ENCODE data around the gene ETV5. TPM values are rescaled to one million over a fixed set of nuclear protein-coding genes. Genes with fewer than 3 reads are reported as not detected.

ETV5 gene
- total RNA-seq, 4 donors from 2014 or later = 19.0 to 31.6 (median 21.3) TPM

DNA sequence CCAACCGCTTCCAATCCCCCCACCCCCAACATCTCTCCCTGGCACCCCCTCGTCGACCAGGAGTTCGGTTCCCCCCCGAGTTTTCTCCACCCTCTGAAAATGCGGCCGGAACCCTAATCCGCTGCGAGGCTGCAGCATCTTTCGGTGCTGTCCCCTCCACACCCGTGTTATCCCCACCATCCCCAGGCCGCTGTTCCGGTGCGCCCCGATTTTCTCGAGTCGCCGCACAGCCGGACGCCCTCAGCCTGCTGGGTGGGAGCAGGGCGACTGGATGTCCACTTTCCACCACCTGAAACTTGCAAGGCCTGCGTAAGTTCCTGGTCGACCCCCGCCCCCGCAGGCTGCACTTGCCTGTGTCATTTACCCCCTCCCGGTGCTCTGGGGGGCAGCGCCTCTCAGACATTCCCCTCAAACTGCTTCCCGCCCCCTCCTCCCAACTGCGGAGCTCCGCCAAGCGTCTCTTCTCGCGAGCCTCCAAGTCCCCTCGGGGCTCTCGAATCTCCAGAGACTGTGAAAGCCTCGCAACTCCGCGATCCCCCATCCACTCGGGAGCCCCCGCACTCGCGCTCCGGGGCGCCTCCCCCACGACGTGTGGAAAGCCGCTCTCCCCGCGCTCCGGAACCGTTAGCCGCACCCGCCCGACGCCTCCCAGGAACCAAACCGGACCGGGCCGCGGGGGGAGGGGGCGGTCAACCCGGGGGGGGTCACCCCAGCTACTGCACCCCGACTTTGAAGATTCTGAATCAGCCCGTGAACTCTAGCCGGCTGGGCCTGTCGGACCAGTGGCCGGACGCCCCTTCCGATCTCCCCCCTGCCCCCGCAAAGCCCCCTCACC is 566 bp downstream of the ETV5 start:
- DNase-seq = peak in 1 of 2 donors; percentile 35
- peak; percentile 6 to 7 for ATAC-seq
- Histone ChIP-seq H3K36me3 (no peaks in the 10 kb centered on the region), H3K4me3 (peak overlapping the region; percentile 77 to 87 (median 80)), H3K9me3 (no peaks in the 10 kb centered on the region), H3K27ac (peak overlapping the region; percentile 88 to 95 (median 91)), H3K4me1 (peaks cover 25 to 30% of the 10 kb centered on the region in 2 donors), H3K27me3 (peaks cover 0 to 6% (median under 1%) of the 10 kb centered on the region in 3 donors)
- TF ChIP-seq, protein P1, sequence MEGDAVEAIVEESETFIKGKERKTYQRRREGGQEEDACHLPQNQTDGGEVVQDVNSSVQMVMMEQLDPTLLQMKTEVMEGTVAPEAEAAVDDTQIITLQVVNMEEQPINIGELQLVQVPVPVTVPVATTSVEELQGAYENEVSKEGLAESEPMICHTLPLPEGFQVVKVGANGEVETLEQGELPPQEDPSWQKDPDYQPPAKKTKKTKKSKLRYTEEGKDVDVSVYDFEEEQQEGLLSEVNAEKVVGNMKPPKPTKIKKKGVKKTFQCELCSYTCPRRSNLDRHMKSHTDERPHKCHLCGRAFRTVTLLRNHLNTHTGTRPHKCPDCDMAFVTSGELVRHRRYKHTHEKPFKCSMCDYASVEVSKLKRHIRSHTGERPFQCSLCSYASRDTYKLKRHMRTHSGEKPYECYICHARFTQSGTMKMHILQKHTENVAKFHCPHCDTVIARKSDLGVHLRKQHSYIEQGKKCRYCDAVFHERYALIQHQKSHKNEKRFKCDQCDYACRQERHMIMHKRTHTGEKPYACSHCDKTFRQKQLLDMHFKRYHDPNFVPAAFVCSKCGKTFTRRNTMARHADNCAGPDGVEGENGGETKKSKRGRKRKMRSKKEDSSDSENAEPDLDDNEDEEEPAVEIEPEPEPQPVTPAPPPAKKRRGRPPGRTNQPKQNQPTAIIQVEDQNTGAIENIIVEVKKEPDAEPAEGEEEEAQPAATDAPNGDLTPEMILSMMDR (IDR thresholded peaks at IDR 0.05 in 4 of 5, conservative IDR thresholded peaks at IDR 0.05 in 1 of 5) = peak in 1 of 5 experiments; percentile 14
- TF ChIP-seq POLR2A (IDR thresholded peaks at IDR 0.05) = no peak
- intact Hi-C loops (cut with DNase I; ENCODE audit: low total_unique reads) = loop anchor here (2.0 to 10.0 kb wide), 5 partner anchors 112 to 676 kb away; partner anchors contain the start of genes DNAJB11, EIF4A2 and TRA2B
- in situ Hi-C loops (cut with MboI; ENCODE audit: low sequenced_read_pairs in 4 of 4) = loop anchor here in 1 of 4 donors (10.0 to 25.0 kb wide), 2 partner anchors 116 to 454 kb away; partner anchors contain the start of genes DNAJB11 and TBCCD1

DNA sequence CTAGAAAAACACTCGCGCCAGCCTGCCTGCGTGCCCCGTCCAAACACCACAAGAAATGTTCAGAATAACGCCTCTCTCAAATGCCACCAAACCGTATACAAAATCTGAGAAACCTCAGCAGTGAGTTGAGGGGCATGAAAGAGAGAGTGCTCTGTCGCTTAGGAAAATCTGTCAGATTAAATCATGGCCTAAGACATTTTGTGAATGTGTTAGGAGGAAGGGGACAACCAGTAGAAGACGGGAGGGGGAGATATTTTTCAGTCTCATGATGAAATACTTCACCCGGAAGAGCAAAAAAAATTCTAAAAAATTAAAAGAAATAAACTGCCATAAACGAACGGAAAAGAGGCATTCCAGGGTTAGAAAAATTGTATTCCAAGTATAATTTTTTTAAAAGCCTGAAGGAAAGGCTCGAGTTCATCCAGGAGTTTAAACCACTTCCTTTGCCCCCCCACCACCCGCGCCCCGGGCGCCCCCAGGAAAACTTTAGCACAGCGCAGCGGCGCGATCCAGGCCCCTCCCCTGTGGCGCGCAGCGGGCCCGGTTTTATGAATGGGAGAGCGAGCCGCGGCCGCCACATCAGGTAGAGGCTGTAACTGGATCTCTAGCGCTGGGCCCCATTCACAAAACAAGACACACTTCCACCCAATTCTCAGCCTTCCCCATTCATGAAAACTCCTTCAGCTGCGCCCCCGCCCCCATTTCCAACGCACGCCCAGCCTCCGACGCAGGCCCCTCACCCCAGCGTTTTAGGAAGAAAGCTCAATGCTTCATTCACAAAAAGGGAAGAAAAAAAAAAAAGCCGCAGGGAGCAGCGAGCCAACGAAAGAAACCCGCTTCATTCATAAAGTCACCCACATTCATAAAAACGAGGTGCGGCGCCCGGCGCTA is 1.4 kb downstream of the ETV5 start:
- peak overlapping the region; percentile 77 to 87 (median 80) for H3K4me3 ChIP-seq
- DNase-seq (peak; percentile 54 to 65), ATAC-seq (no peak)
- no peaks in the 10 kb centered on the region for H3K9me3 ChIP-seq
- intact Hi-C loops (cut with DNase I; ENCODE audit: low total_unique reads) = loop anchor here (2.0 to 10.0 kb wide), 5 partner anchors 113 to 677 kb away; partner anchors contain the start of genes DNAJB11, EIF4A2 and TRA2B
- no peaks in the 10 kb centered on the region for H3K36me3 ChIP-seq
- H3K27ac ChIP-seq = peak overlapping the region; percentile 88 to 95 (median 91)
- peaks cover 0 to 6% (median 0%) of the 10 kb centered on the region in 3 donors for H3K27me3 ChIP-seq
- peaks cover 32 to 38% of the 10 kb centered on the region in 2 donors for H3K4me1 ChIP-seq
- peak in 1 of 2 donors; percentile 39 for TF ChIP-seq POLR2A (IDR thresholded peaks at IDR 0.05)
- TF ChIP-seq, protein P1 (IDR thresholded peaks at IDR 0.05 in 4 of 5, conservative IDR thresholded peaks at IDR 0.05 in 1 of 5) = no peak
- in situ Hi-C loops (cut with MboI; ENCODE audit: low sequenced_read_pairs in 4 of 4) = loop anchor here in 1 of 4 donors (10.0 to 25.0 kb wide), 2 partner anchors 117 to 455 kb away; partner anchors contain the start of genes DNAJB11 and TBCCD1

DNA sequence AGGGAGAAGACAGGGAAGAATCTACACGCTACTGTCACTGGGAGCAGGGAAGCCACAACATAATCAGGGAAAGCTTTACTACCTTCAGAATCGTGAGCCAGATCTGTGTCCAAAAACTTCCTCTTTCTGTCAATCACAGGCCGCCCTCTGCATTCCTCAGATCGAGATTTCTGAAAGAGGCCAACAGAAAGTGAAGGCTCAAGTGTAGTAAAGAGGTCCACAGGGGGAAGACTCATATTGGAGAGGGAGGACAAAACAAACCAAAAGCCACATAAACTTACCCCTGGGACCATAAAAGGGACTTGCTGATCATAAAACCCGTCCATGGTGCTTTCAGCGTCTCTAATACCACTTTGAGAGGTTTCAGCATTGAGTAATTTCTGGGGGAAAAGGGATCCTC is 3.3 kb downstream of the ETV5 start:
- ATAC-seq (no peak), DNase-seq (no peak)
- Histone ChIP-seq H3K27me3 (no peaks in the 10 kb centered on the region), H3K36me3 (no peaks in the 10 kb centered on the region), H3K4me3 (no peak overlapping the region), H3K4me1 (peaks cover 30 to 36% of the 10 kb centered on the region in 2 donors), H3K27ac (no peak overlapping the region), H3K9me3 (no peaks in the 10 kb centered on the region)
- intact Hi-C loops (cut with DNase I; ENCODE audit: low total_unique reads) = loop anchor here (2.0 to 10.0 kb wide), 2 partner anchors 85 to 679 kb away; partner anchors contain the start of gene EIF4A2
- TF ChIP-seq POLR2A (IDR thresholded peaks at IDR 0.05) = no peak
- TF ChIP-seq, protein P1 (IDR thresholded peaks at IDR 0.05 in 4 of 5, conservative IDR thresholded peaks at IDR 0.05 in 1 of 5) = no peak
- in situ Hi-C loops (cut with MboI; ENCODE audit: low sequenced_read_pairs in 4 of 4) = loop anchor here in 1 of 4 donors (10.0 to 25.0 kb wide), 2 partner anchors 119 to 457 kb away; partner anchors contain the start of genes DNAJB11 and TBCCD1

DNA sequence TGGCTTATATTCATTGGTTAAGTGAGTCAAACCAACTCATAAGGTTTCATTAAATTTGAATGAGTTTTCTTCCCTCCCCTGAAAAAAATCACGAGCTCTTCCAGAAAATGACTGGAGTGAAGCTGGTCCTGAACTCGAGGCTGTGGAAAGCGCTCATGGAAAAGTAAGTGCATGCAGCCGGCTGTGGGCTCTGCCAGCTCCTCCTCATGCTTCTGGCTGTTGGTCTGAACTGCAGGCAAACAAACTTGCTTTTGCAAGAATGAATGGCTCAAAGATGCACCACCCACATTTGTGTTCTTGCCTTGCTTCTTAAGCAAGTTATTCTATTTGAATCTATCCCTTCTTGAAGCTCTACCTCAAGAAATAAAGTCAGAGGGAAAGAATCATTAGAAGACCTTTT is 6.2 kb downstream of the ETV5 start:
- intact Hi-C loops (cut with DNase I; ENCODE audit: low total_unique reads) (loop anchor here (5.0 to 10.0 kb wide), 2 partner anchors 125 to 682 kb away; partner anchors contain the start of gene EIF4A2), in situ Hi-C loops (cut with MboI; ENCODE audit: low sequenced_read_pairs in 4 of 4) (loop anchor here in 1 of 4 donors (10.0 to 25.0 kb wide), 2 partner anchors 122 to 460 kb away; partner anchors contain the start of genes DNAJB11 and TBCCD1)
- ATAC-seq = no peak
- no peaks in the 10 kb centered on the region for H3K27me3 ChIP-seq
- no peaks in the 10 kb centered on the region for H3K36me3 ChIP-seq
- peaks cover 31 to 42% of the 10 kb centered on the region in 2 donors for H3K4me1 ChIP-seq
- H3K9me3 ChIP-seq = no peaks in the 10 kb centered on the region
- H3K4me3 ChIP-seq = no peak overlapping the region
- DNase-seq = no peak
- TF ChIP-seq POLR2A (IDR thresholded peaks at IDR 0.05) = no peak
- TF ChIP-seq, protein P1 (IDR thresholded peaks at IDR 0.05 in 4 of 5, conservative IDR thresholded peaks at IDR 0.05 in 1 of 5) = no peak
- peak overlapping the region; percentile 75 to 88 (median 84) for H3K27ac ChIP-seq
